Neuronal stem cell (in vitro differentiated cells): ENCODE measurements around the gene PCCA.

Experiments used
- DNase-seq: peaks from one replicate; pipeline ENCODE4 v3.0.0-alpha.2; 2013; ENCODE audit warnings: low spot score
- H2AFZ ChIP-seq: one replicate; pipeline ENCODE4 v1.6.1; 2013; ENCODE audit warnings: mild to moderate bottlenecking, low read length, inconsistent platforms
- H2AK5ac ChIP-seq: 2 replicates; pipeline ENCODE4 v1.6.1; 2013; ENCODE audit warnings: low read depth, mild to moderate bottlenecking, inconsistent platforms, low read length, moderate library complexity, mixed read lengths
- H2BK120ac ChIP-seq: 2 replicates; pipeline ENCODE4 v1.6.1; 2013; ENCODE audit warnings: low read depth, mild to moderate bottlenecking, inconsistent platforms, low read length, moderate library complexity, mixed read lengths
- H2BK12ac ChIP-seq: one replicate; pipeline ENCODE4 v1.6.1; 2013; ENCODE audit warnings: low read length, inconsistent platforms
- H2BK15ac ChIP-seq: 2 replicates; pipeline ENCODE4 v1.6.1; 2013; ENCODE audit warnings: mild to moderate bottlenecking, low read length, inconsistent platforms, mixed read lengths
- H2BK5ac ChIP-seq: one replicate; pipeline ENCODE4 v1.6.1; 2013; ENCODE audit warnings: inconsistent platforms, mild to moderate bottlenecking, low read length, moderate library complexity
- H3K14ac ChIP-seq: one replicate; pipeline ENCODE4 v1.6.1; 2013; ENCODE audit warnings: low read length, inconsistent platforms
- H3K18ac ChIP-seq: 2 replicates; pipeline ENCODE4 v1.6.1; 2013; ENCODE audit warnings: low read length, inconsistent platforms
- H3K23ac ChIP-seq: 2 replicates; pipeline ENCODE4 v1.6.1; 2013; ENCODE audit warnings: low read depth, mild to moderate bottlenecking, mixed read lengths, low read length, inconsistent platforms; ENCODE audit not compliant: poor library complexity
- H3K27ac ChIP-seq: replicated peaks from 3 replicates; pipeline ENCODE4 v1.5.1; 2013; ENCODE audit warnings: low read length, inconsistent platforms
- H3K27me3 ChIP-seq, 3 experiments: 2 replicates each; pipeline ENCODE4 v1.6.1; 2013; ENCODE audit warnings: low read length in 3 of 3, mild to moderate bottlenecking in 2 of 3, inconsistent platforms in 1 of 3, low read depth in 1 of 3, mixed read lengths in 1 of 3, moderate library complexity in 1 of 3; ENCODE audit not compliant: control insufficient read depth in 3 of 3, insufficient read depth in 3 of 3
- H3K36me3 ChIP-seq, 2 donors: replicated peaks in 1 of 2; 2 replicates each; pipeline ENCODE4 v1.6.1; 2013; ENCODE audit warnings: low read length in 2 of 2; ENCODE audit not compliant: control insufficient read depth in 2 of 2, insufficient read depth in 2 of 2
- H3K4ac ChIP-seq: 2 replicates; pipeline ENCODE4 v1.6.1; 2013; ENCODE audit warnings: inconsistent platforms, mild to moderate bottlenecking, low read length, moderate library complexity
- H3K4me1 ChIP-seq, 2 donors: 1 replicate in 1 of 2; 2 replicates in 1 of 2; pipeline ENCODE4 v1.6.1; 2013; ENCODE audit warnings: low read length in 2 of 2, low read depth in 1 of 2; ENCODE audit not compliant: control insufficient read depth in 2 of 2, insufficient read depth in 1 of 2
- H3K4me2 ChIP-seq: one replicate; pipeline ENCODE4 v1.6.1; 2013; ENCODE audit warnings: mild to moderate bottlenecking, low read length, inconsistent platforms; ENCODE audit not compliant: insufficient read depth, poor library complexity, severe bottlenecking
- H3K4me3 ChIP-seq, 2 donors: 2 replicates each; pipeline ENCODE4 v1.5.1; 2013; ENCODE audit warnings: low read length in 2 of 2, mild to moderate bottlenecking in 2 of 2, inconsistent platforms in 1 of 2, moderate library complexity in 1 of 2
- H3K79me1 ChIP-seq: one replicate; pipeline ENCODE4 v1.6.1; 2013; ENCODE audit warnings: low read depth, mild to moderate bottlenecking, inconsistent platforms, low read length, moderate library complexity
- H3K9ac ChIP-seq: one replicate; pipeline ENCODE4 v1.6.1; 2013; ENCODE audit warnings: mild to moderate bottlenecking, low read depth, low read length, inconsistent platforms; ENCODE audit not compliant: poor library complexity
- H3K9me3 ChIP-seq, 2 donors: replicated peaks in 1 of 2; 2 replicates each; pipeline versions ENCODE3 to v1.6.1; 2013; ENCODE audit warnings: low read length in 2 of 2, mild to moderate bottlenecking in 2 of 2, inconsistent platforms in 1 of 2, low read depth in 1 of 2, mixed read lengths in 1 of 2, moderate library complexity in 1 of 2; ENCODE audit not compliant: control insufficient read depth in 2 of 2, insufficient read depth in 1 of 2
- H4K8ac ChIP-seq: one replicate; pipeline ENCODE4 v1.6.1; 2013; ENCODE audit warnings: low read depth, mild to moderate bottlenecking, inconsistent platforms, low read length, moderate library complexity
- H4K91ac ChIP-seq: one replicate; pipeline ENCODE4 v1.6.1; 2013; ENCODE audit warnings: low read length, low read depth, mild to moderate bottlenecking, inconsistent platforms; ENCODE audit not compliant: poor library complexity
- WGBS, 2 donors: extraction: QIAGEN DNeasy Blood & Tissue Kit; methylation state at CpG; one replicate each; pipeline ENCODE4 v1.1.7; 2013; ENCODE audit warnings: missing lambda C conversion rate in 2 of 2, mixed read lengths in 1 of 2; ENCODE audit not compliant: insufficient read length in 2 of 2, insufficient replicate concordance in 1 of 2; ENCODE audit errors: extremely low coverage in 2 of 2; 5-methylcytosine and 5-hydroxymethylcytosine counted together

Gene PCCA

GRCh38 chr13:100512422-100512821 lies 423.5 kb downstream of the PCCA start:
- Histone ChIP-seq H3K36me3 (peaks cover 0 to 4% of the 10 kb centered on the region in 2 donors), H3K4me2 (no peak overlapping the region), H4K91ac (no peak overlapping the region), H2BK15ac (no peak overlapping the region), H3K18ac (no peak overlapping the region), H3K4ac (no peak overlapping the region), H3K23ac (no peak overlapping the region), H3K4me1 (peaks cover 3 to 45% of the 10 kb centered on the region in 2 donors), H2BK120ac (no peak overlapping the region), H3K4me3 (no peak overlapping the region), H3K9me3 (no peaks in the 10 kb centered on the region), H3K14ac (no peak overlapping the region), H3K27me3 (no peaks in the 10 kb centered on the region), H2BK12ac (no peak overlapping the region), H2BK5ac (no peak overlapping the region), H3K9ac (no peak overlapping the region), H3K79me1 (peaks cover 3% of the 10 kb centered on the region), H4K8ac (no peak overlapping the region), H2AK5ac (no peak overlapping the region), H2AFZ (no peak overlapping the region), H3K27ac (no peak overlapping the region)
- no peak for DNase-seq
- WGBS, 2 donors, result no CpG with 5 or more reads among the region's 9 CpGs

DNA sequence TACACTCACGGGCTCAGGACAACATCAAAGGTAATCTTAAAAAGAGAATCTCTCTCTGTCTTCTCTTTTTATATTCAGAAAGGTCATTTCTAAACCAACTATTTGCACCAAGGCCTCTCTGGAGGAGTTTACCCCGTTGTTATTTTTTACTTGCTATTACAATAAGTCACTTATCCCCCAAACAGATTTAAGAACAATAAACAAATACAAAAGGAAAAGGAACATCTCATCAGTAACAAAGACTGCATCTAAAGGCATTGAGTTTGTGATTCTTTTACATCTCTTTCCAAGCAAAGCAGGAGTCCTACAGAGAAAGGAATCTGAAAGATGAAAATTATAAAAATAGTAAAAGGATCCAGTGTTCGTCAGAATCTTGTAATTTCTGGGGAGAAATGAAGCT lies 424.3 kb downstream of the PCCA start:
- no peak overlapping the region for H3K14ac ChIP-seq
- H2BK5ac ChIP-seq, result no peak overlapping the region
- no peak overlapping the region for H2BK120ac ChIP-seq
- H4K8ac ChIP-seq, result no peak overlapping the region
- peaks cover 3% of the 10 kb centered on the region for H3K79me1 ChIP-seq
- no peak overlapping the region for H3K4me3 ChIP-seq
- H3K4me1 ChIP-seq, result peaks cover 3 to 45% of the 10 kb centered on the region in 2 donors
- H3K4ac ChIP-seq, result no peak overlapping the region
- H3K23ac ChIP-seq, result no peak overlapping the region
- no peak overlapping the region for H4K91ac ChIP-seq
- no peaks in the 10 kb centered on the region for H3K9me3 ChIP-seq
- no peak overlapping the region for H2BK12ac ChIP-seq
- WGBS, 2 donors, result no CpG with 5 or more reads among the region's 3 CpGs
- H3K27ac ChIP-seq, result no peak overlapping the region
- H3K4me2 ChIP-seq, result no peak overlapping the region
- no peak overlapping the region for H2AFZ ChIP-seq
- H3K27me3 ChIP-seq, result no peaks in the 10 kb centered on the region
- H2AK5ac ChIP-seq, result no peak overlapping the region
- H3K36me3 ChIP-seq, result peaks cover 0 to 4% of the 10 kb centered on the region in 2 donors
- no peak overlapping the region for H2BK15ac ChIP-seq
- no peak for DNase-seq
- no peak overlapping the region for H3K18ac ChIP-seq
- H3K9ac ChIP-seq, result no peak overlapping the region

GRCh38 chr13:100513987-100514670 lies 425.2 kb downstream of the PCCA start:
- H3K23ac ChIP-seq, result no peak overlapping the region
- H2AK5ac ChIP-seq, result no peak overlapping the region
- peaks cover 0 to 4% of the 10 kb centered on the region in 2 donors for H3K36me3 ChIP-seq
- H2AFZ ChIP-seq, result no peak overlapping the region
- H2BK120ac ChIP-seq, result no peak overlapping the region
- peaks cover 3% of the 10 kb centered on the region for H3K79me1 ChIP-seq
- H3K27me3 ChIP-seq, result no peaks in the 10 kb centered on the region
- H2BK5ac ChIP-seq, result no peak overlapping the region
- no peak overlapping the region for H3K18ac ChIP-seq
- no peak overlapping the region for H4K91ac ChIP-seq
- no CpG with 5 or more reads among the region's 8 CpGs for WGBS, 2 donors
- H3K4me2 ChIP-seq, result no peak overlapping the region
- H3K9me3 ChIP-seq, result no peaks in the 10 kb centered on the region
- no peak overlapping the region for H3K27ac ChIP-seq
- no peak overlapping the region for H3K9ac ChIP-seq
- no peak for DNase-seq
- no peak overlapping the region for H4K8ac ChIP-seq
- H2BK12ac ChIP-seq, result no peak overlapping the region
- peaks cover 3 to 36% of the 10 kb centered on the region in 2 donors for H3K4me1 ChIP-seq
- H3K14ac ChIP-seq, result no peak overlapping the region
- H3K4me3 ChIP-seq, result no peak overlapping the region
- no peak overlapping the region for H2BK15ac ChIP-seq
- H3K4ac ChIP-seq, result no peak overlapping the region

- no peak overlapping the region for H3K9ac ChIP-seq
- no peak overlapping the region for H3K27ac ChIP-seq
- H3K23ac ChIP-seq, result no peak overlapping the region
- no CpG with 5 or more reads among the region's 5 CpGs for WGBS, 2 donors
- H2AK5ac ChIP-seq, result no peak overlapping the region
- H3K4me3 ChIP-seq, result no peak overlapping the region
- H3K18ac ChIP-seq, result no peak overlapping the region
- peak; percentile 72 for DNase-seq
- peaks cover 3% of the 10 kb centered on the region for H3K79me1 ChIP-seq
- no peak overlapping the region for H3K4ac ChIP-seq
- no peak overlapping the region for H2BK12ac ChIP-seq
- H4K91ac ChIP-seq, result no peak overlapping the region
- no peak overlapping the region for H2BK15ac ChIP-seq
- no peak overlapping the region for H3K14ac ChIP-seq
- H3K9me3 ChIP-seq, result no peaks in the 10 kb centered on the region
- no peak overlapping the region for H2AFZ ChIP-seq
- H3K27me3 ChIP-seq, result no peaks in the 10 kb centered on the region
- H3K4me1 ChIP-seq, result peaks cover 3 to 34% of the 10 kb centered on the region in 2 donors
- H4K8ac ChIP-seq, result no peak overlapping the region
- no peak overlapping the region for H3K4me2 ChIP-seq
- no peak overlapping the region for H2BK120ac ChIP-seq
- H3K36me3 ChIP-seq, result peaks cover 0 to 7% of the 10 kb centered on the region in 2 donors
- H2BK5ac ChIP-seq, result no peak overlapping the region
These were observed 426.0 kb downstream of the PCCA start for GRCh38 chr13:100514788-100515409.
